H1 (cell line): ENCODE measurements around the gene AUH. TPM values are rescaled to one million over a fixed set of nuclear protein-coding genes. Genes with fewer than 3 reads are reported as not detected.

Experiments used
- ASH2L ChIP-seq: fragments of 200-600, 300-600 bp; sonication (generic); IDR thresholded peaks from one replicate; pipeline ENCODE4 v1.7.1; 2017; ENCODE audit warnings: low read length
- CBX8 ChIP-seq: fragments of 300-800, 300-1000 bp; sonication (generic); IDR thresholded peaks from 2 replicates; pipeline ENCODE4 v1.7.1; 2016; ENCODE audit warnings: low read depth, low read length, borderline replicate concordance
- EP300 ChIP-seq, 2 experiments: IDR thresholded peaks; 1 replicate in 1 of 2; 2 replicates in 1 of 2; pipeline ENCODE4 v1.6.1; 2011 to 2012; ENCODE audit warnings: low read depth in 2 of 2, low read length in 2 of 2, mild to moderate bottlenecking in 2 of 2, borderline replicate concordance in 1 of 2, inconsistent platforms in 1 of 2, moderate library complexity in 1 of 2
- SIRT6 ChIP-seq: IDR thresholded peaks from one replicate; pipeline ENCODE4 v1.7.1; 2012; ENCODE audit warnings: low read length, inconsistent platforms
- SP1 ChIP-seq: IDR thresholded peaks from 2 replicates; pipeline ENCODE4 v1.6.1; 2011; ENCODE audit warnings: low read depth, low read length
- polyA plus RNA-seq, 7 experiments: library from polyadenylated mRNA; depleted of rRNA in 3 of 7; stranded (reverse) in 5 of 7; unstranded in 2 of 7; fragments of >200 nt in 5 of 7; fragments of 200-250 nt in 2 of 7; gene quantifications; 1 replicate in 5 of 7; 2 replicates in 1 of 7; 4 replicates in 1 of 7; pipeline versions ENCODE4 v1.2.1 to v1.2.3, GENCODE V29; 2011 to 2013; ENCODE audit warnings: missing spikeins in 2 of 7, mixed read lengths in 2 of 7
- total RNA-seq: library from RNA; stranded (reverse); fragmentation: NEBNext Ultra II Directional; extraction: Animal tissue kit (Norgen Biotek cat#: 25700); gene quantifications from 2 replicates; pipeline ENCODE4 v1.2.1, GENCODE V29; 2021

The AUH gene
- total and polyA plus RNA-seq, 2 of the 8 experiments (the other 6 are each of a cell fraction or from before 2014, with no cell fraction given), result 5.8 to 21.9 TPM

DNA sequence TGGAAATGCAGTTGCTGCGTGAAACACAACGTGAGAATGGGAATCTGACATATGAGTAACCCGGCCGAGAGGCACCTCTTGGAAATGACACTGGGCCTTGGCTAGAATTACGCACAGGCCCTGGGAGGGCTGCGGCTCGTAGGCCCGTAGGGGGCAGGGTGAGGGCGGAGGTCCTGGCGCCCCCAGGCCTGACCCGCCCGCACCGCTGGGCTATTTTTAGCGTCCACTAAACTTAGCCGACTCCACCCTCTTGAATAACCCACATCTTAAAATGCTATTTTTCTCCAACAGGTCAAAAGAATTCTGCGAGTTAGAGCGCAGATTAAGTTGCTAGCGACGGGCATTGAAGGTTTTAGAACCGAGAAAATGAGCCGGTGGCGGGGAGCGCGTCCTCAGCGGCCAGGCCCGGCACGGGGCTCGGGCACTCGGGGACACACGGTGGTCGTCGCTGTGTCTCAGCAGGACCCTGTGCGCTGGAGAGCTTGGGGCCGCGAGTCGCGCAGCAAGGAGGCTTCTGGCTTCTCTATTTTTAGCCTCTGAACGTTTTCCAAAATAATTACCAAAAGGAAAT lies 168.5 kb downstream of the AUH start (continued):
- no peak for TF ChIP-seq EP300 (IDR thresholded peaks at IDR 0.05; ENCODE audit: borderline replicate concordance in 1 of 2, low read depth in 2 of 2, low read length in 2 of 2)
- no peak for TF ChIP-seq SIRT6
- TF ChIP-seq SP1, result no peak
- peak; percentile 82 for TF ChIP-seq ASH2L
- TF ChIP-seq CBX8, result no peak
